Activated CD4-positive, alpha-beta T cell treated with anti-CD3 and anti-CD28 coated beads, Interleukin-2, amount 10 ng/mL, durations not matched to agents 7 days and 5 days (primary cell): ENCODE data around the gene SREK1. TPM values are rescaled to one million over a fixed set of nuclear protein-coding genes. Genes with fewer than 3 reads are reported as not detected.

ENCODE experiments used
- CTCF ChIA-PET: fragments of 350-600 bp; sonication (Branson Sonifier 250); formaldehyde crosslinking; loops from one replicate; lab custom pipeline; 2021; ENCODE audit warnings: antibody characterized with exemption; lab: Charles Lee
- POLR2A ChIA-PET: fragments of 350-600 bp; sonication (Branson Sonifier 250); formaldehyde crosslinking; loops from one replicate; lab custom pipeline; 2021; ENCODE audit warnings: antibody characterized with exemption; lab: Charles Lee
- DNase-seq: peaks from one replicate; pipeline ENCODE4 v3.0.0-alpha.2; 2020
- H3K27ac Mint-ChIP-seq: one replicate; pipeline ENCODE4 v1.8.0; 2021; ENCODE audit warnings: mild to moderate bottlenecking, moderate library complexity, mixed read lengths
- H3K27me3 Mint-ChIP-seq: one replicate; pipeline ENCODE4 v1.8.0; 2021; ENCODE audit warnings: mixed read lengths
- H3K36me3 Mint-ChIP-seq: one replicate; pipeline ENCODE4 v1.8.0; 2021; ENCODE audit warnings: low read depth, mixed read lengths
- H3K4me1 Mint-ChIP-seq: one replicate; pipeline ENCODE4 v1.8.0; 2021; ENCODE audit warnings: mixed read lengths
- H3K4me3 Mint-ChIP-seq: one replicate; pipeline ENCODE4 v1.8.0; 2021; ENCODE audit warnings: mild to moderate bottlenecking, moderate library complexity, mixed read lengths
- H3K9me3 Mint-ChIP-seq: one replicate; pipeline ENCODE4 v1.8.0; 2021; ENCODE audit warnings: mixed read lengths
- total RNA-seq, 2 experiments: library from RNA; stranded (reverse); gene quantifications; one replicate each; pipeline ENCODE4 v1.2.3, GENCODE V29; 2021

The SREK1 gene
- total RNA-seq, 2 experiments from 2014 or later = 66.0 to 70.9 TPM

DNA sequence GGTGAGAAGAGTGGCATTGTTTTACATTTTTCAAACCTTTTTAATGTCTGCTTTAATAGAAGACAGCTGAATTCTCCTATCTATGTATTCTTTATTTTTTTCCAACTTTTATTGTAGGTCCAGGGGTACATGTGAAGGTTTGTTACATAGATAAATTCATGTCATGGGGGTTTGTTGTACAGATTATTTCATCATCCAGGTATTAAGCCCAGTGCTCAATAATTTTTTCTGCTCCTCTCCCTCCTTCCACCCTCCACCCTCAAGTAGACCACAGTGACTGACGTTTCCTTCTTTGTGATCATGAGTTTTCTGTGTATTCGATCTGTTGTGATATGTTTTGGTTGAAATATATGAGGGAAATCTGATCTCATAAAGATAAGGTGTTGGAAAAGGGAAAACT is 1.7 kb upstream of the SREK1 start:
- peak overlapping the region; percentile 27 for H3K27ac Mint-ChIP-seq
- H3K27me3 Mint-ChIP-seq = no peaks in the 10 kb centered on the region
- H3K36me3 Mint-ChIP-seq = peaks cover 13% of the 10 kb centered on the region
- H3K9me3 Mint-ChIP-seq = no peaks in the 10 kb centered on the region
- peak overlapping the region; percentile 9 for H3K4me3 Mint-ChIP-seq
- no peak for DNase-seq
- CTCF ChIA-PET = no interaction called here
- POLR2A ChIA-PET = no interaction called here
- H3K4me1 Mint-ChIP-seq = peaks cover 29% of the 10 kb centered on the region

DNA sequence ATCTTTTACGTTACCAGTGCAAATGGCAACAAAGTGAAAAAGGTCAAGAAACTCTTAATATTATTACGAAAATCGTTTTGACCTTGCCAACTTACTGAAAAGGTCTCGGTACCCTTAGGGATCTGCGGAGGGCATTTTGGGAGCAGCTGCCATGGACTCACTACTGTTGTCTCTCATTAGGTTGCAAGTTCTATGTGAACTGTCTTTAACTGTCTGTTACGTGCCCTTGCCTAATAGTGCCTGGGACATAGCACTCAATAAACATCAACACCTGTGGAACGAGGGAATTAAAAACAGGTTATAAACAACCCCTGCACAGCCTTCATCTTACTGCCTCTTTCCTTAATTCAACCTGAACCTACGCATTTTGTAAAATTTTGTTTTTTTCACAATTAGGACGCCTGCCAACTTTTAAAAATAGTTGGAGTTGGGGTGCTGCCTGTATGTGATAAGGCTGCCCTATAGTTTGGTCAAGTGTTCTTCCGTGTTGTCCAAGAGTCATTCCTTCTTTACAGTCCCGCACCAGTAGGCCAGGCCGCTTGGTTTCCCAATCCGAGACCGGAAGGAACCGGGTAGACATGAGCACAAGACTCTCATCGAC is 527 bp upstream of the SREK1 start:
- H3K4me1 Mint-ChIP-seq = peaks cover 35% of the 10 kb centered on the region
- peak overlapping the region; percentile 100 for H3K27ac Mint-ChIP-seq
- CTCF ChIA-PET = no interaction called here

DNA sequence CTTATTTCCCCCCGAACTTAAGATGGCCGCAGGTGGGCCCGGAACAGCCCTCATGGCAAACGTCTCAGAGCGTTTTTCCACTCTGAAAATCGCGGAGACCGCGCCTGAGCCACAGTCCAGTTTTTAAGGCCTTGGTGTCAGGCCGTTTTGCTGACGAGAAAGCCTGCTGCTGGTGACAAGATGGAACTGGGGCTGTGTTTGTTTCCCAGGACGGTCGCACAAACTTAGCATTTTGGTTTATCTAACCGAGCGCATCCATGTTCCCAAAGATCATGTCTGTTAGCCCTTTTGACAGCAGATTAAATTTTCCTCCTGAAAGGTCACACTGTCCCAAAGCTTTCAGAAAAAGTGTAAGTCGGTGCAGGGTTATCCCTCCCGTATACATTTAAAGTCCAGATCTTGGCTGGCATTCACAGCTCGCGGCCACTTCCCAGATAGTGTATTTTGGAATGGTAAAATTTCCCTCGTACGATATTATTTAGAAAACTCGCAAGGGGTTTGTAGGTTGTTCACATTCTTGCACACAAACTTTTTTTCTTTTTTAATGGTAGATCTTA is 812 bp downstream of the SREK1 start:
- DNase-seq = no peak
- Mint-ChIP-seq H3K9me3 (peaks cover 3% of the 10 kb centered on the region), H3K4me1 (peaks cover 40% of the 10 kb centered on the region), H3K27ac (peak overlapping the region; percentile 100), H3K27me3 (no peaks in the 10 kb centered on the region), H3K4me3 (peak overlapping the region; percentile 96), H3K36me3 (peaks cover 20% of the 10 kb centered on the region)
- CTCF ChIA-PET = interaction anchor here (0.6 kb wide), 1 partner anchor 217 kb away, joined by 3 read pairs; no protein-coding TSS in a partner anchor
- POLR2A ChIA-PET = interaction anchor here (0.6 kb wide), 1 partner anchor 411 kb away, joined by 3 read pairs; no protein-coding TSS in a partner anchor

More for the DNA sequence above, 527 bp upstream of the SREK1 start:
- H3K27me3 Mint-ChIP-seq = no peaks in the 10 kb centered on the region
- H3K4me3 Mint-ChIP-seq = peak overlapping the region; percentile 96
- POLR2A ChIA-PET = no interaction called here
- no peak for DNase-seq
- H3K9me3 Mint-ChIP-seq = no peaks in the 10 kb centered on the region
- H3K36me3 Mint-ChIP-seq = peaks cover 14% of the 10 kb centered on the region

DNA sequence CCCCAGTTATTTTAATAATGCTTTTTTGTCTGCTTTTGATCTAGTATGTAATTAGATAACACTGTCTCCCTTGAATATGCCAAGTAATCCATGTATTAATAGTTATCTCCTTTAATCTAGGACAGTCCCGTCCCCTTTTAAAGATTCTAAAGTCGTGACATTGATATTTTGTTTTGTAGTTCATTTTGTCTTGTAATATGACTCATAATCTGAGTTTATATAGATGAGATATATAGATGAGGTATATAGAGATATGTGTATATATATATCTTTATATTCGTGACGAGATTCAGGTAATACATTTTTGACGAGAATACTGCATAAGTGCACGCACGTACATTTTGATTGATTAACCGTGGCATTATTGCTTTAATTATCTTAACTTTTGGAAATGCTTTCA is 1.6 kb downstream of the SREK1 start:
- ChIA-PET CTCF (no interaction called here), POLR2A (no interaction called here)
- Mint-ChIP-seq H3K4me1 (peaks cover 47% of the 10 kb centered on the region), H3K27me3 (no peaks in the 10 kb centered on the region), H3K27ac (peak overlapping the region; percentile 100), H3K9me3 (peaks cover 3% of the 10 kb centered on the region), H3K4me3 (peak overlapping the region; percentile 96), H3K36me3 (peaks cover 27% of the 10 kb centered on the region)
- DNase-seq = no peak

DNA sequence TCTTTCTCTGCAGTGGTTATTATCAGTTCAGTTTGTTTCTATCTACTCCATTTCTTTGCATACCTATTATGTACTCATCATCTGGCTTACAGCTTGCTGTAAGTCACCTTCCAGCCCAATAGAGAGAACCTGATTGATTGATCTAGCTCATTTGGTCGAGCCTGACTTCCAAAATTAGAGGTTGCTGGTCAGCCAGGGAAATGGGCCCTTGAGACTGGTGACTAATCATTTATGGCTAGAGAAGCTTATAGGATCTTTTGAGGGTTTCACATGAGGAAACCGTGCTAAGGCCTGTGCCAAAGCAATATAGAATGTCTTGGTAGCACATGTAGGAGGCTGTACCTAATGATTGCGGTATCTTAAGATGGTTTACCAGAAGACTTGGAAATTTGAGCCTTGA is 5.8 kb downstream of the SREK1 start:
- Mint-ChIP-seq H3K27me3 (no peaks in the 10 kb centered on the region), H3K36me3 (peaks cover 39% of the 10 kb centered on the region), H3K9me3 (peaks cover 3% of the 10 kb centered on the region), H3K4me1 (peaks cover 42% of the 10 kb centered on the region), H3K27ac (no peak overlapping the region), H3K4me3 (no peak overlapping the region)
- ChIA-PET POLR2A (no interaction called here), CTCF (no interaction called here)
- no peak for DNase-seq

DNA sequence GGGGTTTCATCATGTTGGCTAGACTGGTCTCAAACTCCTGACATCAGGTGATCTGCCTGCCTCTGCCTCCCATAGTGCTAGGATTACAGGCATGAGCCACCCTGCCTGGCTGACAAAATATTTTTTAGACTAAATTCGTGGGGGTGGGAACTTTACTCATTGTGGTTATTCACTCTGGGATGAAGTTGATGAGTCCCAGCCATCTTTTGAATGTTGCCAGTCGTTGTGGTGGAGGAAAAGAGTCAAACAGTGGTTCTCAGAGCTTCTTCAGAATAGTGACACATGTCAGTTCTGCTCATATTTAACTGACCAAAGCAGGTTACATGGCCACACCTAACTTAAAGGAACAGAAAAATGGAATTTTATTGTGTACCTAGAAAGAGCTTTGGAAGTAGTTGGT is 6.9 kb downstream of the SREK1 start:
- no peak for DNase-seq
- CTCF ChIA-PET = no interaction called here
- H3K4me3 Mint-ChIP-seq = no peak overlapping the region

DNA sequence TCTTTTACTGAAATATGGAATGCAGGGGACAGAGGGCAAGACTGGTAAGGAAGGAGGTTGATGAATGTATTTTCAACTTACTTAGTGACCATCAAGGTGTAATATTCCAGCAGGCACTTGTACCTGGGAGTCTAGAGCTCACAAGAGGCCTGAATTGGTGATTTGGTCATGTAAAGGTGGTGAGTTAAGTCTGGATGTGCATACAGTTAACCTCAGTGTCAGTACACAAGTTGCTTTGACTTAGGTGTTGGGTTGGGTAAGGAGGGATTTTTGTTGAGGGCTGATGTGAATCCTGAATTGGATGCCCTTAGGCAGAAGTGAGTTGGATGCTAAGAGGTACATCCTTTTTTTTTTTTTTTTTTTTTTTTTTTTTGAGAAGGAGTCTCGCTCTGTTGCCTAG is 7.4 kb downstream of the SREK1 start:
- no peak overlapping the region for H3K4me3 Mint-ChIP-seq
- H3K27me3 Mint-ChIP-seq = no peaks in the 10 kb centered on the region
- POLR2A ChIA-PET = no interaction called here
- H3K36me3 Mint-ChIP-seq = peaks cover 41% of the 10 kb centered on the region
- H3K9me3 Mint-ChIP-seq = peaks cover 3% of the 10 kb centered on the region
- H3K27ac Mint-ChIP-seq = no peak overlapping the region
- CTCF ChIA-PET = no interaction called here
- DNase-seq = no peak
- H3K4me1 Mint-ChIP-seq = peaks cover 39% of the 10 kb centered on the region

More for the DNA sequence above, 6.9 kb downstream of the SREK1 start:
- peaks cover 41% of the 10 kb centered on the region for H3K4me1 Mint-ChIP-seq
- POLR2A ChIA-PET = no interaction called here
- H3K36me3 Mint-ChIP-seq = peaks cover 39% of the 10 kb centered on the region
- H3K27ac Mint-ChIP-seq = no peak overlapping the region
- H3K9me3 Mint-ChIP-seq = peaks cover 3% of the 10 kb centered on the region
- no peaks in the 10 kb centered on the region for H3K27me3 Mint-ChIP-seq

DNA sequence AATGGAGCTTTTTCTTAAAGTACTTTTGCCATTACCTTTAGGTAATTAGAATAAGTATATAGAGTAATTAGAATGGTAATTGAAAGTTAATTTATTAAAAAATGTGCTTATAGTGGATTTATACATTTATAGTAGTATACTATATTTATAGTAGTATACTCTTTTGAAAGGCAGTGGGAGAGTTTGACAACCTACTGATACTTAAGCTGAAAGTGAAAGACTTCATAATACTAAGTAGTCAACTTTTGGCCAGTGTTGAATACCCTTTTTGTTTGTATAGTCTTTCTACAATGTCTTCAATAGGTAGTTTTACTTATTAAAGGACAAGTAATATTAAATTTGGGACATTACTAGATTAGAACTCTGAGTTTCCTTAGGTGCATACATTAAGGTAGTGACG is 12.9 kb downstream of the SREK1 start:
- no peaks in the 10 kb centered on the region for H3K27me3 Mint-ChIP-seq
- H3K27ac Mint-ChIP-seq = no peak overlapping the region
- no peak for DNase-seq
- POLR2A ChIA-PET = interaction anchor here (0.6 kb wide), 1 partner anchor 9 kb away, joined by 4 read pairs; no protein-coding TSS in a partner anchor
- no peak overlapping the region for H3K4me3 Mint-ChIP-seq
- CTCF ChIA-PET = interaction anchor here (0.7 to 1.0 kb wide), 2 partner anchors 8 to 11 kb away, joined by 3 to 4 read pairs; no protein-coding TSS in a partner anchor
- H3K9me3 Mint-ChIP-seq = no peaks in the 10 kb centered on the region
- H3K4me1 Mint-ChIP-seq = peaks cover 11% of the 10 kb centered on the region
- peaks cover 43% of the 10 kb centered on the region for H3K36me3 Mint-ChIP-seq

DNA sequence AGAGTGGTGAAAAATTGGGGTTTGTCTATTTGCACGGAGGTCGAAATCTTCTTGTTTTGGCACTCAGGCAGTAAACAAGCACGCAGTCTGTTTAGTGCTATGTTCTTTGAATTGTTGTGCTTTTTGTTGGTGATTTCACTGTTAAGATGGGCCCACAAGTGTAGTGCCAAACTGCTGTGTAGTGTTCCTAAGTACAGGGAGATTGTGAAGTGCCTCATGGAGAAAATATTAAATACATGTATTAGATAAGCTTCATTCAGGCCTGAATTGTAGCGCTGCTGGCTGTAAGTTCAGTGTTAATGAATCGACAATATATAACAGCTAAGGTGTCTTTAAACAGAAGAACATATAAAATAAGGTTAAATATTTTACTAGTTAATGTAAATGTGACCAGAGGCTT is 17.3 kb downstream of the SREK1 start:
- Mint-ChIP-seq H3K27ac (no peak overlapping the region), H3K4me1 (peaks cover 18% of the 10 kb centered on the region), H3K36me3 (peaks cover 57% of the 10 kb centered on the region), H3K4me3 (no peak overlapping the region), H3K27me3 (no peaks in the 10 kb centered on the region), H3K9me3 (no peaks in the 10 kb centered on the region)
- POLR2A ChIA-PET = no interaction called here
- CTCF ChIA-PET = interaction anchor here (0.6 to 1.1 kb wide), 3 partner anchors 9 to 254 kb away, joined by 3 to 4 read pairs (median 3); no protein-coding TSS in a partner anchor
- no peak for DNase-seq

DNA sequence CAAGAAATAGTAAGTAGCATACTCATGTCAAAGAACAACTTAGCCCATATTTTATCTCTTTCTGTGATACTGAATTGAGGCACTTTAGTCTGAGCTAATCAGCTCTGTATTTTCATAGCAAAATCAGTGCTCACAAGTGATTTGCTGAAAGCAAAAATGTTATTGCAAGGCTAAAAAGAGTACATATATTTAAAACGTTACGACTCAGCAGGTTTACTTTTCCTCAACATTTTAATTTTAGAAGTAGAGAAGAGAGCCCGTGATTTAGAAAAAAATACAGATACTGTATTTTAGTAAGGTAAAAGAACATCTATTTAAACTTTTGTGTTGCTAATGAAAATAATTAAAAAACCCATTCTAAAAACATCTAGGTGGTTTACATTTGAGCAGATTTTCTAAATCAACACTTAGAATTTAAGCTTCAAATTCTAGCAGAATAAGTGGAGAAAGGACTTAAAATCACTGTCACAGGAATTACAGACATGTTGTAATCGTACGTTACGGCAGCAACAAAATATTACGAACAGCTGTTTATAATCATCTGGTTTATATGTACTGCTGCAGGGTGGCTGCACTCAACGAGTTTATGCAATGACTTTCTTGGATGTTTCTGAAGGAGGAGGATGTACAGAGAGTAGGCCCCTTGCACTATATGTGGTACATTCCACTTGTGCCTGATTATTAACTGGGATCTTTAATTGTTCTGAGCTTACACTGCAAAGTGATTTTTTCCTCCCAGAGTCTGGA is 20.1 kb downstream of the SREK1 start:
- POLR2A ChIA-PET = no interaction called here
- no peaks in the 10 kb centered on the region for H3K27me3 Mint-ChIP-seq
- CTCF ChIA-PET = no interaction called here
- no peaks in the 10 kb centered on the region for H3K9me3 Mint-ChIP-seq
- DNase-seq = no peak
- peaks cover 20% of the 10 kb centered on the region for H3K4me1 Mint-ChIP-seq
- no peak overlapping the region for H3K27ac Mint-ChIP-seq
- no peak overlapping the region for H3K4me3 Mint-ChIP-seq
- H3K36me3 Mint-ChIP-seq = peaks cover 57% of the 10 kb centered on the region

DNA sequence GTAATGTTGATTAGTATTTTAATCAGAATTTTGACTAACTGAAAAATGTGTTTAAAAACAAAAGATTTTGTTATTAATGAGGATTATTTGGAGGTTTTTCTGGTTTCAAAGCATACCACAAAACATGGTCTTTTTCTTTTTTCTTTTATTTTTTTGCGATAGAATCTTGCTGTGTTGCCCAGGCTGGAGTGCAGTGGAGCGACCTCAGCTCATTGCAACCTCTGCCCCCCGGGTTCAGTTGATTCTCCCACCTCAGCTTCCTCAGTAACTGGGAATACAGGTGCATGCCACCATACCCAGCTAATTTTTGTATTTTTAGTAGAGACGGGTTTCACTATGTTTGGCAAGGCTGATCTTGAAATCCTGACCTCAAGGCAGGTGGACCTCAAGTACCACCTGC is 24.1 kb downstream of the SREK1 start:
- peaks cover 45% of the 10 kb centered on the region for H3K4me1 Mint-ChIP-seq
- POLR2A ChIA-PET = no interaction called here
- no peaks in the 10 kb centered on the region for H3K27me3 Mint-ChIP-seq
- no peaks in the 10 kb centered on the region for H3K9me3 Mint-ChIP-seq
- H3K27ac Mint-ChIP-seq = no peak overlapping the region
- CTCF ChIA-PET = interaction anchor here (0.7 to 1.1 kb wide), 2 partner anchors 11 to 101 kb away, joined by 3 to 4 read pairs; no protein-coding TSS in a partner anchor
- no peak for DNase-seq
- H3K4me3 Mint-ChIP-seq = no peak overlapping the region
- peaks cover 45% of the 10 kb centered on the region for H3K36me3 Mint-ChIP-seq

DNA sequence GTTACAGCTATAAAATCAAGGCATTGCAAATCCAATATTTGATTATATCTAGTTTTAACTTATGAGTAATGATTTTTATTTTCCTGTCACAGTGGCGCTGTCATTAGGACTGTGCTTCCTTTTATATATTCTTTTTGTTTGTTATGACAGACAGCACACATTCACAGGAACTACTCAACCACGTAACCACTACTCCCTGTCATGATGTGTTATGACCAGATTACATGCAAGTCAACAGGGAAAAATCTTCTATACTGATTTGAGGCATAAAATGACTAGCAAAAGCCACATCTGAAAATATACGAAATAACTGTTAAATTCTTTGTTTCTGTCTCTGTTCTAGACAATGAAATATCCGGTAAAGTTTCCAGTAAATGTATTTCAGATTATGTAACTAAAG is 25.4 kb downstream of the SREK1 start:
- Mint-ChIP-seq H3K36me3 (peaks cover 44% of the 10 kb centered on the region), H3K9me3 (no peaks in the 10 kb centered on the region), H3K4me1 (peaks cover 45% of the 10 kb centered on the region), H3K4me3 (no peak overlapping the region), H3K27me3 (no peaks in the 10 kb centered on the region), H3K27ac (no peak overlapping the region)
- POLR2A ChIA-PET = no interaction called here
- CTCF ChIA-PET = interaction anchor here (1.0 kb wide), 1 partner anchor 273 kb away, joined by 3 read pairs; no protein-coding TSS in a partner anchor
- peak; percentile 27 for DNase-seq
